D341Med (cell line): ENCODE data around the gene STK11.

Experiments
- DNase-seq: peaks from one replicate; pipeline ENCODE4 v3.0.0; 2012; ENCODE audit warnings: low spot score

Gene STK11

GRCh38 chr19:1262623-1263123 lies 57.1 kb downstream of the STK11 start:
- no peak for DNase-seq

DNA sequence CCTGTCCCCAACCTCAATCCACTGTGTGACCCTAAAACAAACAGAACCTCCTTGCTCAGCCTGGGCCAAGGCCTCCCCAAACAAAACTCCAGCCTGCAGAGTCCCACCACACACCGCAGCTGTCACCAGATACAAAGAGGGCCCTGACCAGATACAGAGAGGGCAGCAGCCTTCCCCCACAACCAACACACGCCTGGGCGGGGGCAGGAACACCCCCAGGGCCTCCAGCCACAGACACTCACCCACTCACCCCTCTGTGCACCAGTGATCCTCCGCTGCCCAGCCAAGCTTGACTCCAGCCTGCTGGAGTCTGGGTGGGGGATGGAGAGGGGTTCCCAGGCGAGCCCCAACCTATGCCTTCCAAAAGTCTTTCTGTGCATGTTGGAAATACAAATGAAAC lies 57.6 kb downstream of the STK11 start:
- DNase-seq, result no peak

DNA sequence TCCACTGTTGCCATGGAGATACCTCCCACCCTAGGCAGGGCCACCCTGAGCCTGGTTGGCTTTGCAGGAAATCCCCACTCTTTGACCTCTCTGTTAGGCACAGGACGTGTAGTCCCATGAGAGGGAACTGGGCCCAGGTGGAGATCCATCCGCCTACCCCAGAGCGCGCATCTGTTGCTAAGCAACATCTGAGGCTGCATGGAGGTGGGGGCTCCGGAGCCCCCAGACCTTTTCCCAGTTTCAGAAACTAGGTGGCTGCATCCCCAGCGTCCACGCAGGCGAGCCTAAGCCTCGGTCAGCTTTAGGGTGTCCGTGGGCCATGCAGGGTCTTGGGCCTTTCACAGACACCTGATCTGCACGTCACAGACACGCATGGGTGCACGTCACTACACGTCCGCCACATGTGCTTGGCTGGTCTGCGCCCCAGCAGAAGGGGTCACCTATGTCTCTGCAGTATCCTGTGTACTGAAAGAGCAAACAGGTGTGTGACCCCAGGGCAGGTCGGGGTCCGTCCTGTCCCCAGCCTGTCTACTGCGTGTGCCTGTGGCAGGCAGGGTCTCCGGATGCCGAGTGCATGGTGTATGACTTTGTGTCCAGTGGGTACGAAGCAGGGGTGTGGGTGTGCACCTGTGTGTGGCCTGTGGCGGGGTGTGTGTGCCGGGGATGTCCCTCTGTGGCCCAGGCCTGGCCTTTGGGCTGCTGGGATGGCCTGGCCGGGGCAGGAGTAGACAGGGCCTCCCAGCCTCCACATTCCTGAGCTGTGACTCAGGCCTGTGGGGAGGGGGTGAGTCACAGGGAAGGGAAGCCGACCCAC lies 59.4 kb downstream of the STK11 start:
- DNase-seq, result no peak

DNA sequence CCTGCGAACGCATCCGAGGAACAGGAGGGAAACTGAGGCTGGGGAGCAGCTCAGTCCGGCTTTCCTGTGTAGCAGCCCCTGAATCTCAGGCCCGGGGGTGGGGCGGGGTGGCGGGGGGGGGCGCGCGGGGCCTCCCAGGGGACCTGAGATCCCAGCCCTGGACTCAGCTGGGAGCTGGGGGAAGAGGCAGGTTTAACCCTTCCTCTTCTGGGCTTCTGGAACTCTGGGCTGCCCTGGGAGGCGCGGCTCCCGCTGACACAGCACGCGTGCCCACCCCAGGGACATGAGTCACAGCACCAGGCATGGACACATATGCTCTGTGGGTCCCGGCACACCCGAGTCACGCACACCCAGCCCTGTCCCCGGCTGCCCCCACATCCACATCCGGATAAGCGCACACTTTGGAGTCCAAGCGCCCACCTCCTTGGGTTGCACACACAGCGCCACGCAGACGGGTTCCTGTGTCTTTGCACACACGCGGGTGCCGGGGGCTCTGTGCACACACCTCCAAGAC lies 60.1 kb downstream of the STK11 start:
- DNase-seq, result peak; percentile 47

DNA sequence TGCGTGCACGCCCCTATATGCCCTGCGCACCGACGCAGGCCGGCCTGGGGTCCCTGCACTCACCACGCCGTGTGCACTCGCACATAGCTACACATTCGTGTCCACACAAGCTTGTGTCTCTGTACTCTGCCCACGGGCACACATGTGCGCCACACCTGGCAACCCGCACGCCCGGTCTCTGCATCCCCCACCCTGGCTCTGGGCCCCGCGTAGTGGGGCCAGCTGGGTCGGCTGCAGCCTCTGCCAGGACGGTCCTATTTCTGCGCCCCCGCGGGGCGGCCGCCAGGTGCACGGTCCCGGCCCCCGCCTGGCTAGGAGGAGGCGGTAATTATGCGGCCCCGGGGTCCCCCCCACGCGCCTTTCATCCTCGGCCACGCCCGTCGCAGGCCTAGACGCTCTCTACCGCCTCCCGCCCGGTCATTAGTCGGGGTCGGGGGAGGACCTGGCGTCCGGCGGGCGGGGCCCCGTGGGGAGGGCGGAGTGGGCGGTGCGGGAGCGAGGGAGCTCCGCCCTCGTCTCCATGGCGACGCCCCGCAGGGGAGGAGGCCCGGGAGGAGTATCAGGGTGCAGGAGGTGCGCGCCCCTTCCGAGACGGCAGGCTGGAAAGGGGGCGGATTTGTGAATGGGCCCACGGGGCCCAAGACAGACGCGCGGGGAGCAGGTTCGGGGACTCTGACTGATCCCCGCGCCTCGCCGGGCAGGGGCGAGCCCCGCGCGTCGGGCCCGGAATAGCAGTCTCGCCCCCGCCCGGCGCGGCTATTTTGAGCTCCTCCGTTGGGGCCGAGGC lies 60.7 kb downstream of the STK11 start:
- DNase-seq, result peak; percentile 77

DNA sequence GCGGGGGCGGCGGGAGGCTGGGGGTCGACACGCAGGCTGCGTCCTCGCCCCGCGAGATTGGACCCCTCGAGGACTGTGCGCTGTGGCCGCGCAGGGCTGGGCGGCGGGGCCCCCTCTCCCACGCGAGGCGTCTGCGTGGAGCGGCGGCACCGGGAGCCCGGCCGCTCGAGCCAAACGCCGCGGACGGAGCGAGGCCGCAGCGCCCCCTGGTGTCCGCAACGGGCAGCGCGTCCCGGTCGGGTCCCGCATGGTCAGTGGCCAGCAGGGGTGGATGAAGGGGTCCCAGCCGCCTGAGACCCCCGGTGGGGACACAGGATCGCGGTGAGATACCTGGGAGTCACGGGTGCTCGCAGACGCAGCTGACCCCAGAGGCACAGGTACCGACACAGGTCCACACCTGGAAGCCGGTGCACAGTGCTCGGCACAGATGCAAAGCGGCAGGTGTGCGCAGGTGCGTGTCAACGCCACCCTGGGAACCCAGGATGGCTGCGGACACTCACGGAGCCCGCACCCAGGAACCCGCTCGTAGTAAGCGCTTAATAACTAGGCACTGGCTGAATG lies 61.4 kb downstream of the STK11 start:
- peak; percentile 83 for DNase-seq

DNA sequence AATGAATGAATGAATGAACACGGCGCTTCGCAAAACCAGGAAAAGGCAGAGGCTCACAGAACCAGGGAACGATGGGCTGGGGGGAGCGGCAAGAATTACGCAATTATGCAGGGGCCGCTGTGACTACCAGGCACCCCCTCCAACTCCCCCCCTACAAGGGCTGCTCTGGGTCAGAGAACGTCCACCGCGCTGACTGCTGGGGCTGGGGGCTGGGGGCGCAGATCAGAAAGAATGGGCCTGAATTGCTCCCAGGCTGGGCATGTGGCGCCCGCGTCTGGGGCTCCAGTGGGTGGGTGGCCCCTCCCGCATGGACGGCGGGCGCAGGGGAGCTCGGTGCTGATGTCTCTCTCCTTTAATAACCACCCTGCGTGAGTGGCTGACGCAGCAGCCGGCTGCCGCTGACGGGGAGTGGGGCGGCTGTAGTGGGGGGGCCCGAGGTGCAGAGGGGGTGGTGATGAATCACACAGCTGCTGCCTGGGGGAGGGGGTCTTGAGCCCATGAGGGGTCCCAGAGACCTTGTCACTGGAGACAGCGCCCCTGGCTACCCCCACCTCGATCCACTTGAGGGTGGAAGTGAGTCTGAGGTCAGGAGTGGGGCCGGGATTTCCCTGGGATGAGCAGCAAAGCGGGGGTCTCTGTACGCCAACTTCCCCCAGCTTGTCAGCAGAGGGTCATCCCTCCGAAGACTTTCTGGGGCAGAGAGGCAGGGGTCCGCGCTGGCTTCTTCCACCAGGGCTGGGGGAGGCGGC lies 62.1 kb downstream of the STK11 start:
- DNase-seq, result no peak

- no peak for DNase-seq
Measured at GRCh38 chr19:1268226-1269064, 62.9 kb downstream of the STK11 start.

DNA sequence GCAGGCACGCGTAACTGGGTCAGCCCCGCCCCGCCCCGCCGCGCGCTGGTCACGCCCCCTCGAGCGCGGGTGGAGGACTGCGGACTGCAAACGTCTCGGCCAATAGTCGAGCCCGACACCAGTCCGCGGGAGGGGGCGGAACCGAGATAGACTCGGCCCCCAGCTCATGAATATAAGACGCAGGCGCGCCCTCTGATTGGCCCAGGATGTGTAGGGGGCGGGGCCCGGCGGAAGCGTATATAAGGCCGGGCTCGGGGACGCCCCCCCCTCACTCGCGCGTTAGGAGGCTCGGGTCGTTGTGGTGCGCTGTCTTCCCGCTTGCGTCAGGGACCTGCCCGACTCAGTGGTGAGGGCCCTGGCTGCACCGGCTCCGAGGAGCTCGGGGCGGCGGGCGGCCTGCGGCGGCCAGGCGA lies 63.5 kb downstream of the STK11 start, which contains the start of gene CIRBP:
TSS of gene CIRBP (plus strand) at position 268 of the 413 bp plus-strand sequence. CDS start 1,602 bp downstream, outside the sequence.
- peak; percentile 96 for DNase-seq

- peak; percentile 94 for DNase-seq
Measured at GRCh38 chr19:1269478-1270212, 64.1 kb downstream of the STK11 start.

DNA sequence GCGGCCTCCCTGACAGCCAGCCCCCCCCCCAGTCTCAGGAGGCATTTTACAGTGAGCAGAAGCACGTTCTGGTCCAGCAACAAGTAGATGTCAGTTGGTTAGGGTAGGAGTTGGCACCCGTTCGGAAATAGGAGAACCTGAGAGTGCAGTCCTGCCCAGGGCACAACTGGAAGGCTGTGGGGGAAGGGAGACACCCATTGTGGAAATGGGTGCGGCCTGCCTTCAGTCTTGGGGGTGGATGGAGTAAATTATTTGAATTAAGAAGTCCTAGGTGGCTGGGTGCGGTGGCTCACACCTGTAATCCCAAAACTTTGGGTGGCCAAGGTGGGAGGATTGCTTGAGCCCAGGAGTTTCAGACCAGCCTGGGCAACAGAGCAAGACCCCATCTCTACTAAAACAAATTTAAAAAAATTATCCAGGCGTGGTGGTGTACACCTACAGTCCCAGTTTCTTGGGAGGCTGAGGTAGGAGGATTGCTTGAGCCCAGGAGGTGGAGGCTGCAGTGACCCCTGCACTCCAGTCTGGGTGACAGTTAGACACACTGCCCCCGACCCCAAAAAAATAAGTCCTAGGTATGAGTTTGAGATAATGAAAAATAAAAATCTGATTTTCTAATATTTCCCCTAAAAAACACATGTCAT lies 64.8 kb downstream of the STK11 start:
- DNase-seq, result no peak

DNA sequence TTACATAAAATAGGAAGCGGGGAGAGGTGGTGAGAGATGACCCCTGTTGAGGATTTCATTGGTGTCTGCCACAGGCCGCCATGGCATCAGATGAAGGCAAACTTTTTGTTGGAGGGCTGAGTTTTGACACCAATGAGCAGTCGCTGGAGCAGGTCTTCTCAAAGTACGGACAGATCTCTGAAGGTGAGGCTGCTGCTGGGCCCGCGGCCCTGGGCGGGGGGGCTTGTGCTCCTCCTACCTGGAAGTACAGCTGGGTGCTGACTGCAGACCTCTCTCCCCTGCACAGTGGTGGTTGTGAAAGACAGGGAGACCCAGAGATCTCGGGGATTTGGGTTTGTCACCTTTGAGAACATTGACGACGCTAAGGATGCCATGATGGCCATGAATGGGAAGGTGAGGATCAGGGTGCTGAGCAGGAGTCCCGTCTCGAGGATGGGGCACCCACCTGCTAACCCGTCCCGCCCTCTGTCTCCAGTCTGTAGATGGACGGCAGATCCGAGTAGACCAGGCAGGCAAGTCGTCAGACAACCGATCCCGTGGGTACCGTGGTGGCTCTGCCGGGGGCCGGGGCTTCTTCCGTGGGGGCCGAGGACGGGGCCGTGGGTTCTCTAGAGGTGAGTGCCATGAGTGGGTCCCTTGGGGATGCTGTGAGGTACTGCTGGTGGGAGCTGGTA lies 65.4 kb downstream of the STK11 start:
- DNase-seq, result no peak

GRCh38 chr19:1271528-1272422 lies 66.2 kb downstream of the STK11 start:
- no peak for DNase-seq

DNA sequence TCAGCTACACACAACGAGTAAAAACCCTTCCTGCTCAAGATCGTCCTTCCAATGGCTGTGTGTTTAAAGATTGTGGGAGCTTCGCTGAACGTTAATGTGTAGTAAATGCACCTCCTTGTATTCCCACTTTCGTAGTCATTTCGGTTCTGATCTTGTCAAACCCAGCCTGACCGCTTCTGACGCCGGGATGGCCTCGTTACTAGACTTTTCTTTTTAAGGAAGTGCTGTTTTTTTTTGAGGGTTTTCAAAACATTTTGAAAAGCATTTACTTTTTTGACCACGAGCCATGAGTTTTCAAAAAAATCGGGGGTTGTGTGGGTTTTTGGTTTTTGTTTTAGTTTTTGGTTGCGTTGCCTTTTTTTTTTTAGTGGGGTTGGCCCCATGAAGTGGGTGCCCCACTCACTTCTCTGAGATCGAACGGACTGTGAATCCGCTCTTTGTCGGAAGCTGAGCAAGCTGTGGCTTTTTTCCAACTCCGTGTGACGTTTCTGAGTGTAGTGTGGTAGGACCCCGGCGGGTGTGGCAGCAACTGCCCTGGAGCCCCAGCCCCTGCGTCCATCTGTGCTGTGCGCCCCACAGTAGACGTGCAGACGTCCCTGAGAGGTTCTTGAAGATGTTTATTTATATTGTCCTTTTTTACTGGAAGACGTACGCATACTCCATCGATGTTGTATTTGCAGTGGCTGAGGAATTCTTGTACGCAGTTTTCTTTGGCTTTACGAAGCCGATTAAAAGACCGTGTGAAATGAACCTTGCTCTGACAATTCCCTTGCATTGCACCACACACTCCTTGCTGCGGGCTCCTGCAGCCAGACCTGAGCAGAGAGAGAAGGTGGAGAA lies 67.1 kb downstream of the STK11 start:
- no peak for DNase-seq

DNA sequence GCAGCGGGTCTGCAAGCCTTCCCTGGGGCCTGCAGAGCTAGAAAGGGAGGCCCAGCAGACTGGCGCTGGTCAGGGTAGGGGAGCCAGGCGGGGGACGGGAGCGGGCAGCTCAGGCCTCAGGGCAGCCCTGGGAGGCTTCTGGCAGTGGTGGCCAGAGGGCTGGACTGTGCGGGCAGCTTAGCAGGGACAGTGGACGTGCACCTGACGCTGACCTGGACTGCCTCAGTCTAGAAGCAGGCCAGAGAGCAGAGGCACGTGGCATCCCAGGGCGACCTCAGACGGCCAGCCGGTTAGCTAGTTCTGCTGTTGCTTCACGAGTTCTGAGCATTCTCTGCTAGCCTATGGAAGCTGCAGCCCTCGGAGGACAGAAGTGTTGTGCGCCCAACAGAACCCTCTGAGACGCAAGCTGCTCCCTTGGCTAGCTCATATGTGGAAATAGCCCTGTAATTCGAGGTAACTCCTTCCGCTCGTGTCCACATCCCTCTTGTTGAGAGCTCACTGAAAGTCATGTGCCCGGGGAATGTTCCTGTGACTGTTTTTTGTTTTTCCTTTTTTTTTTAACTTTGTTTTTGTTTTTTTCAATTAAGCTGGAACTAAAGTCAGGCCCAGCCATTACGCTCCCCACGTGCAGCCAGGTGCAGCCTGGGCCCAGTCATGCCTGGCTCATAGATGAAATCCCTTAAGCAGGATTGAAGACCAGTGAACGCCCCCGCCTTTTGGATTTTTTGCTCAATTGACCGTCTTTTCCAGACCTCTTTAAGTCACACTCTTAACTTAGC lies 67.9 kb downstream of the STK11 start:
- no peak for DNase-seq
